SK-N-SH (cell line): ENCODE data around the gene CDH2. TPM values are rescaled to one million over a fixed set of nuclear protein-coding genes. Genes with fewer than 3 reads are reported as not detected.

Source experiments
- CTCF ChIA-PET: fragments of 300-600, 350-600 bp; formaldehyde crosslinking; extraction: SDS; loops from one replicate; lab custom pipeline; 2021; lab: Yijun Ruan, JAX
- POLR2A ChIA-PET: fragments of 350-600 bp; sonication (Branson Sonifier 250); formaldehyde crosslinking; extraction: SDS; loops from one replicate; lab custom pipeline; 2020; ENCODE audit warnings: antibody characterized with exemption, inconsistent platforms; lab: Yijun Ruan, JAX
- DNase-seq: peaks from one replicate; pipeline ENCODE4 v3.0.0; 2012
- H2AFZ ChIP-seq: fragments of 200-600 bp; sonication (generic); 2 replicates; pipeline ENCODE4 v1.8.1; 2016; ENCODE audit warnings: antibody characterized with exemption, mild to moderate bottlenecking, low read depth
- H3F3A ChIP-seq: fragments of 200-600 bp; sonication (generic); replicated peaks from 2 replicates; pipeline ENCODE3; 2016; ENCODE audit warnings: antibody characterized with exemption, mild to moderate bottlenecking; ENCODE audit not compliant: insufficient read depth
- H3K27ac ChIP-seq, 2 experiments: fragments of 200-500 bp in 1 of 2; fragments of 200-600 bp in 1 of 2; sonication (Bioruptor generic) in 1 of 2; sonication (generic), shearing (Covaris generic) in 1 of 2; 2 replicates each; pipeline versions ENCODE4 v1.5.1 to v1.6.1; 2014 to 2016; ENCODE audit warnings: low read depth in 2 of 2, inconsistent platforms in 1 of 2, low read length in 1 of 2, mild to moderate bottlenecking in 1 of 2, mixed read lengths in 1 of 2
- H3K27me3 ChIP-seq: fragments of 200-600 bp; sonication (generic), shearing (Covaris generic); 2 replicates; pipeline ENCODE4 v1.6.1; 2016; ENCODE audit warnings: mixed run types; ENCODE audit not compliant: insufficient read depth
- H3K36me3 ChIP-seq, 2 experiments: fragments of 200-500 bp in 1 of 2; fragments of 200-600 bp in 1 of 2; sonication (Bioruptor generic) in 1 of 2; sonication (generic) in 1 of 2; replicated peaks in 1 of 2; 2 replicates each; pipeline versions ENCODE3 to v1.5.1; 2014 to 2016; ENCODE audit warnings: low read length in 1 of 2, mild to moderate bottlenecking in 1 of 2; ENCODE audit not compliant: insufficient read depth in 2 of 2, control insufficient read depth in 1 of 2
- H3K4me1 ChIP-seq, 2 experiments: fragments of 200-500 bp in 1 of 2; fragments of 200-600 bp in 1 of 2; sonication (Bioruptor generic) in 1 of 2; sonication (generic), shearing (Covaris generic) in 1 of 2; 2 replicates each; pipeline versions ENCODE4 v1.5.1 to v1.6.1; 2014 to 2016; ENCODE audit warnings: low read depth in 1 of 2, low read length in 1 of 2, mixed run types in 1 of 2; ENCODE audit not compliant: insufficient read depth in 2 of 2, control insufficient read depth in 1 of 2
- H3K4me2 ChIP-seq: fragments of 200-600 bp; sonication (generic), shearing (Covaris generic); 2 replicates; pipeline ENCODE4 v1.6.1; 2017; ENCODE audit warnings: mixed run types
- H3K4me3 ChIP-seq, 2 experiments: fragments of 200-500 bp in 1 of 2; fragments of 200-600 bp in 1 of 2; sonication (Bioruptor generic) in 1 of 2; sonication (generic), shearing (Covaris generic) in 1 of 2; 2 replicates each; pipeline versions ENCODE4 v1.5.1 to v1.8.1; 2014 to 2016; ENCODE audit warnings: low read depth in 2 of 2, inconsistent platforms in 1 of 2, low read length in 1 of 2, mild to moderate bottlenecking in 1 of 2, mixed read lengths in 1 of 2, moderate library complexity in 1 of 2
- H3K79me2 ChIP-seq: fragments of 200-600 bp; sonication (generic); 2 replicates; pipeline ENCODE4 v1.8.1; 2017; ENCODE audit warnings: mild to moderate bottlenecking; ENCODE audit not compliant: insufficient read depth
- H3K9ac ChIP-seq: fragments of 200-600 bp; sonication (generic); 2 replicates; pipeline ENCODE4 v1.6.1; 2017; ENCODE audit warnings: mixed run types
- H3K9me2 ChIP-seq: fragments of 200-600 bp; sonication (generic); 2 replicates; pipeline ENCODE4 v1.6.1; 2017; ENCODE audit warnings: mixed run types
- H3K9me3 ChIP-seq: fragments of 200-600 bp; sonication (generic); 2 replicates; pipeline ENCODE4 v1.6.1; 2017; ENCODE audit warnings: mixed run types, mild to moderate bottlenecking, moderate library complexity
- H4K20me1 ChIP-seq: fragments of 200-600 bp; sonication (generic); 2 replicates; pipeline ENCODE4 v1.6.1; 2017; ENCODE audit warnings: mild to moderate bottlenecking, mixed run types; ENCODE audit not compliant: insufficient read depth
- EZH2phosphoT487 ChIP-seq: fragments of 200-600 bp; sonication (generic); IDR thresholded peaks from 2 replicates; pipeline ENCODE4 v1.6.1; 2017; ENCODE audit warnings: low read depth, mixed run types, mild to moderate bottlenecking, antibody characterized with exemption, moderate library complexity, borderline replicate concordance
- GABPA ChIP-seq: IDR thresholded peaks from 2 replicates; pipeline ENCODE4 v1.4.0; 2012; ENCODE audit warnings: low read depth, mild to moderate bottlenecking
- POLR2AphosphoS5 ChIP-seq: IDR thresholded peaks from 2 replicates; pipeline ENCODE4 v1.6.1; 2012; ENCODE audit warnings: low read depth, low read length
- RCOR1 ChIP-seq: fragments of 150-350 bp; IDR thresholded peaks from 2 replicates; pipeline ENCODE4 v1.6.1; 2017; ENCODE audit warnings: antibody characterized with exemption, low read length
- RXRA ChIP-seq: IDR thresholded peaks from 2 replicates; pipeline ENCODE4 v1.4.0; 2012; ENCODE audit warnings: low read depth, mild to moderate bottlenecking, borderline replicate concordance
- SMC3 ChIP-seq: IDR thresholded peaks from 2 replicates; pipeline ENCODE4 v1.6.1; 2012; ENCODE audit warnings: low read depth, low read length, improper control_type of control experiment
- TCF12 ChIP-seq: IDR thresholded peaks from 2 replicates; pipeline ENCODE4 v1.4.0; 2012
- WGBS: methylation state at CpG from one replicate; pipeline ENCODE4 v1.1.6; 2017; ENCODE audit warnings: low lambda C conversion rate; 5-methylcytosine and 5-hydroxymethylcytosine counted together
- polyA plus RNA-seq, 3 experiments: library from polyadenylated mRNA; depleted of rRNA; stranded (reverse); fragments of >200 nt; gene quantifications; 2 replicates each; pipeline ENCODE4 v1.2.3, GENCODE V29; 2012
- TF ChIP-seq, protein P1 (sequence below): fragments of 150-350 bp; IDR thresholded peaks from 2 replicates; pipeline ENCODE4 v1.6.1; 2016; ENCODE audit warnings: mild to moderate bottlenecking, low read depth, low read length
- TF ChIP-seq, protein P2 (sequence below): IDR thresholded peaks from 2 replicates; pipeline ENCODE4 v1.6.1; 2012; ENCODE audit warnings: mild to moderate bottlenecking, low read depth, low read length, moderate library complexity
- TF ChIP-seq, protein P3 (sequence below): fragments of 150-350 bp; IDR thresholded peaks from 2 replicates; pipeline ENCODE4 v1.6.1; 2017; ENCODE audit warnings: antibody characterized with exemption, low read length, low read depth, borderline replicate concordance
- TF ChIP-seq, protein P4 (sequence below): IDR thresholded peaks from 2 replicates; pipeline ENCODE4; 2012
- TF ChIP-seq, protein P5 (sequence below): IDR thresholded peaks from 2 replicates; pipeline ENCODE4 v1.4.0; 2012; ENCODE audit warnings: low read depth

The CDH2 gene
- polyA plus RNA-seq, 1 of the 3 experiments (the other 2 are of a cell fraction) = 146 TPM

DNA sequence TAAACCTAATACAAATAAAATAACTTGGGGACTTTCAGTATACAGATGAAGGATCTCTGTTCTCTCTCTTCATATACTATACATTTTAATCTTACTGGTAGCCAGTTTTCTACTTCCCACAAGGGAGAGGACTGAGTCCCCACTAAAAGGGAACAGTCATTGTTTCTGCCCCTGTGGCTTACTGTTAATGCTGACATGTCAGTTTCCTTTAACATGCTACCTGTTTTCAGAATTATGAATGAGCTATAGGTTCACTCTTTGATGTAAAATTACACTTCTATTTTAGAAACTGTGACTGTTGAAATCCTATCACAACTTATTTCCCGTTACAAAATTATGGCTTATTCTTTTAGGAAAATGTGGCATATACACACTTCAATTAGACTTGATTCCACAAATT, 207.7 kb downstream of the CDH2 start:
- POLR2A ChIA-PET = no interaction called here
- CTCF ChIA-PET = no interaction called here

More for the DNA sequence above, 207.7 kb downstream of the CDH2 start:
- Histone ChIP-seq H3K9ac (no peak overlapping the region), H3K4me2 (no peak overlapping the region), H3K4me3 (no peak overlapping the region), H2AFZ (no peak overlapping the region), H3K27ac (no peak overlapping the region), H3K9me3 (no peaks in the 10 kb centered on the region), H3K36me3 (peaks cover 52 to 84% of the 10 kb centered on the region in 2 experiments), H3K79me2 (peaks cover 43% of the 10 kb centered on the region), H3K27me3 (no peaks in the 10 kb centered on the region), H3K4me1 (peaks cover 0 to 8% of the 10 kb centered on the region in 2 experiments; a peak in 2 of 4 replicates), H4K20me1 (no peaks in the 10 kb centered on the region), H3F3A (peaks cover 21% of the 10 kb centered on the region), H3K9me2 (no peaks in the 10 kb centered on the region)
- TF ChIP-seq, protein P1, sequence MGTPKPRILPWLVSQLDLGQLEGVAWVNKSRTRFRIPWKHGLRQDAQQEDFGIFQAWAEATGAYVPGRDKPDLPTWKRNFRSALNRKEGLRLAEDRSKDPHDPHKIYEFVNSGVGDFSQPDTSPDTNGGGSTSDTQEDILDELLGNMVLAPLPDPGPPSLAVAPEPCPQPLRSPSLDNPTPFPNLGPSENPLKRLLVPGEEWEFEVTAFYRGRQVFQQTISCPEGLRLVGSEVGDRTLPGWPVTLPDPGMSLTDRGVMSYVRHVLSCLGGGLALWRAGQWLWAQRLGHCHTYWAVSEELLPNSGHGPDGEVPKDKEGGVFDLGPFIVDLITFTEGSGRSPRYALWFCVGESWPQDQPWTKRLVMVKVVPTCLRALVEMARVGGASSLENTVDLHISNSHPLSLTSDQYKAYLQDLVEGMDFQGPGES = no peak
- no peak for TF ChIP-seq GABPA
- TF ChIP-seq, protein P2, sequence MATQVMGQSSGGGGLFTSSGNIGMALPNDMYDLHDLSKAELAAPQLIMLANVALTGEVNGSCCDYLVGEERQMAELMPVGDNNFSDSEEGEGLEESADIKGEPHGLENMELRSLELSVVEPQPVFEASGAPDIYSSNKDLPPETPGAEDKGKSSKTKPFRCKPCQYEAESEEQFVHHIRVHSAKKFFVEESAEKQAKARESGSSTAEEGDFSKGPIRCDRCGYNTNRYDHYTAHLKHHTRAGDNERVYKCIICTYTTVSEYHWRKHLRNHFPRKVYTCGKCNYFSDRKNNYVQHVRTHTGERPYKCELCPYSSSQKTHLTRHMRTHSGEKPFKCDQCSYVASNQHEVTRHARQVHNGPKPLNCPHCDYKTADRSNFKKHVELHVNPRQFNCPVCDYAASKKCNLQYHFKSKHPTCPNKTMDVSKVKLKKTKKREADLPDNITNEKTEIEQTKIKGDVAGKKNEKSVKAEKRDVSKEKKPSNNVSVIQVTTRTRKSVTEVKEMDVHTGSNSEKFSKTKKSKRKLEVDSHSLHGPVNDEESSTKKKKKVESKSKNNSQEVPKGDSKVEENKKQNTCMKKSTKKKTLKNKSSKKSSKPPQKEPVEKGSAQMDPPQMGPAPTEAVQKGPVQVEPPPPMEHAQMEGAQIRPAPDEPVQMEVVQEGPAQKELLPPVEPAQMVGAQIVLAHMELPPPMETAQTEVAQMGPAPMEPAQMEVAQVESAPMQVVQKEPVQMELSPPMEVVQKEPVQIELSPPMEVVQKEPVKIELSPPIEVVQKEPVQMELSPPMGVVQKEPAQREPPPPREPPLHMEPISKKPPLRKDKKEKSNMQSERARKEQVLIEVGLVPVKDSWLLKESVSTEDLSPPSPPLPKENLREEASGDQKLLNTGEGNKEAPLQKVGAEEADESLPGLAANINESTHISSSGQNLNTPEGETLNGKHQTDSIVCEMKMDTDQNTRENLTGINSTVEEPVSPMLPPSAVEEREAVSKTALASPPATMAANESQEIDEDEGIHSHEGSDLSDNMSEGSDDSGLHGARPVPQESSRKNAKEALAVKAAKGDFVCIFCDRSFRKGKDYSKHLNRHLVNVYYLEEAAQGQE = no peak
- no peak for TF ChIP-seq RCOR1
- TF ChIP-seq, protein P3, sequence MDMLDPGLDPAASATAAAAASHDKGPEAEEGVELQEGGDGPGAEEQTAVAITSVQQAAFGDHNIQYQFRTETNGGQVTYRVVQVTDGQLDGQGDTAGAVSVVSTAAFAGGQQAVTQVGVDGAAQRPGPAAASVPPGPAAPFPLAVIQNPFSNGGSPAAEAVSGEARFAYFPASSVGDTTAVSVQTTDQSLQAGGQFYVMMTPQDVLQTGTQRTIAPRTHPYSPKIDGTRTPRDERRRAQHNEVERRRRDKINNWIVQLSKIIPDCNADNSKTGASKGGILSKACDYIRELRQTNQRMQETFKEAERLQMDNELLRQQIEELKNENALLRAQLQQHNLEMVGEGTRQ = no peak
- no peak for TF ChIP-seq RXRA
- TF ChIP-seq, protein P4, sequence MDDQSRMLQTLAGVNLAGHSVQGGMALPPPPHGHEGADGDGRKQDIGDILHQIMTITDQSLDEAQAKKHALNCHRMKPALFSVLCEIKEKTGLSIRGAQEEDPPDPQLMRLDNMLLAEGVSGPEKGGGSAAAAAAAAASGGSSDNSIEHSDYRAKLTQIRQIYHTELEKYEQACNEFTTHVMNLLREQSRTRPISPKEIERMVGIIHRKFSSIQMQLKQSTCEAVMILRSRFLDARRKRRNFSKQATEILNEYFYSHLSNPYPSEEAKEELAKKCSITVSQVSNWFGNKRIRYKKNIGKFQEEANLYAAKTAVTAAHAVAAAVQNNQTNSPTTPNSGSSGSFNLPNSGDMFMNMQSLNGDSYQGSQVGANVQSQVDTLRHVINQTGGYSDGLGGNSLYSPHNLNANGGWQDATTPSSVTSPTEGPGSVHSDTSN = no peak
- TF ChIP-seq, protein P5, sequence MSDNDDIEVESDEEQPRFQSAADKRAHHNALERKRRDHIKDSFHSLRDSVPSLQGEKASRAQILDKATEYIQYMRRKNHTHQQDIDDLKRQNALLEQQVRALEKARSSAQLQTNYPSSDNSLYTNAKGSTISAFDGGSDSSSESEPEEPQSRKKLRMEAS = no peak
- TF ChIP-seq TCF12 = no peak
- no peak for TF ChIP-seq EZH2phosphoT487
- TF ChIP-seq POLR2AphosphoS5 = no peak
- no peak for TF ChIP-seq SMC3
- no peak for DNase-seq
- 94% methylated on average over 1 of the region's 1 CpG for WGBS
